Activated CD4-positive, CD25-positive, alpha-beta regulatory T cell treated with anti-CD3 and anti-CD28 coated beads, Interleukin-2, amount 50 U/mL, for 16 hours (primary cell): ENCODE measurements around the gene BDH1.

Experiments used
- DNase-seq: peaks from one replicate; pipeline ENCODE4 v3.0.0-alpha.2; 2020; ENCODE audit warnings: low read depth, low spot score

The BDH1 gene

DNA sequence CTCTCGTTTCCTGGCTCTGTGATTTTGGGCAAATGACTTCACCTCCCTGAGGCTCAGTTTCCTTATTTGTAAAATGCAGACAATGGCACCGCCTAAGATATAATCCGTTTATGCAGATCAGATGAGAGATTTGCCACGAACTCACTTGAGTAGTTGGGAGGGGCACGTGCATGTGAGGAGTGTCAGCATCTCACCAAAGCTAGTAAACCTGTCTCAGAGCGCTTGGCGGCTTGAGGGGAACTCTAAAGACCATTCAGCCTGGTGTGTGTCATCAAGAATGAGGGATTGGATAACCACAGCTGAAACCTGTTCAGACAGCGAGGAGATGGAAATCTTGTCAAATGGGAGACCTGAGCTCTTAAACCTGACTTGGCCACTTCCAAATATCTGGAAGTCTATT is 48.7 kb downstream of the BDH1 start:
- DNase-seq = no peak

DNA sequence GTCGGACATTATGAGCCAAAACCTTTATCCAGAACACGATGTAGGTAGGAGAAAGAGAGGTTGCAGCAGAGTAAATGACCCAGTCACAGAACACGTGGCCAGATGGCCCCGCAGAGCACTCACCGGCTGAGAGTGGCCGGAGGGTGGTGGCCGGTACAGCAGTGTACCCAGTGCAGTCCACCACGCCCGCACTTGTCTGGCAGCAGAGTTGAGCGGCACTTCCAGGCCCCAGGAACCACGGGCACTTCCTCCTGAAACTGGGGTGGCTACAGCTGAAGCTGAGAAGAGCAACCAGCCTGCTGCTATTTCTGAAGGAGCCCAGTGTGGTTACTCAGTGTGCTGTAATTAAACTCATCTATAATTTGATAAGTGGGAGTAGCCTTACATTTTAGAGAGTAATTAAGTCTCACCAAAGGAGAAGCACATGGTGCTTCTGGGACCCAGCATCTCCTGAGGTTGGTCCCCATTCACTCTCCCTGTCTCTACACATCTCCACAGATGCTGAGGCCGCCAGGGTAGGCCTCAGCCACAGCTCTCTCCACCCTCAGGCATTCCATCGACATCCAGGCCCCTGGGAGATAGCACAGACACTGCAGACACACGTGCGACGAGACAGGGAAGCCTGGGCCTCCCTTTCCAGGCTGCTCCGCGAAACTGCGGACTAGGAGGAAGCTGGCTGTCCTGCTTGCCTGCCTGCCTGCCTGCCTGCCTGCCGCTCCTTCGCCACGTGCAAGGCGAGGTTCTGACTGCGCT is 49.8 kb downstream of the BDH1 start:
- no peak for DNase-seq

DNA sequence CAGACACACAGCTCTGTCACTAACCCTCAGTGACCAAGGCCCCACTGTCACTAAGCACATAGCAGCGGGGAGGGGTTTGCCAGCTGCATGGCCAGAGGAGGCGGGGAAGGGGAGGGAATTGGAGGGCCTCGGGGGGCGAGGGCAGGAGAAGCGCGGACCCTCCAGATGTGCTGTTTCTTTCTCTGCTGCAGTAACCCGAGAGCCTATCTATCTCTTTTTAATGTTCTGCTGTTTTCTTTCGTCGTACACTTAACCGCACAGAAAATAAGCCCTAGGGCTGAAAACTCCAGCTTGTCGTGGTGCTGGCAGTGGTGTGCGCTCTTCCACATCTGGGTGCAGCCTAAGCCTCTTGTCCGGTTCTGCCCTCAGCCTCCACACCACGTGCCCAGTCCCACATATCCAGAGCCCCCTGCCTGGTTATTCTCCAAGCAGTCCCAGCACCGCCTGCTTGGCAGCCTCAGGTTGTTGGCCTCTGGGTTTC is 51.1 kb downstream of the BDH1 start:
- no peak for DNase-seq

DNA sequence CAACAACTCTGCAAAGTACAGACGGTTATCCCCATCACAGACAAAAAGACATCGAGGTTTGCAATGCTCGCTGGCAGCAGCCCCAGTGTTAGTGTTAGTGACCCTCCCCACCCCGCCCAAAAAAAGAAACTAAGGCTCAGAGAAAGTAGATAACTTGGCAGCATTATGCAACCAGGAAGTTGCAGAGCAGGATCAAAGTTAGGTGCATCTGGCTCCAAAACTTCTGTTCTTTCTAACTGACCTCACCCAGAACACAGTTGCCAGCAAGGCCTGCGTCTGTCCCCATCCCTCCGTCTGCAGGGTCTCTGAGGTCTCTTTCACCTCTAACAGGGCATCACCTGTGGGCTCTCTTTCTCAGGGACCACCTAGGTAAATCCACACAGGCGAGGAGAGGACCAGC is 51.5 kb downstream of the BDH1 start:
- no peak for DNase-seq

DNA sequence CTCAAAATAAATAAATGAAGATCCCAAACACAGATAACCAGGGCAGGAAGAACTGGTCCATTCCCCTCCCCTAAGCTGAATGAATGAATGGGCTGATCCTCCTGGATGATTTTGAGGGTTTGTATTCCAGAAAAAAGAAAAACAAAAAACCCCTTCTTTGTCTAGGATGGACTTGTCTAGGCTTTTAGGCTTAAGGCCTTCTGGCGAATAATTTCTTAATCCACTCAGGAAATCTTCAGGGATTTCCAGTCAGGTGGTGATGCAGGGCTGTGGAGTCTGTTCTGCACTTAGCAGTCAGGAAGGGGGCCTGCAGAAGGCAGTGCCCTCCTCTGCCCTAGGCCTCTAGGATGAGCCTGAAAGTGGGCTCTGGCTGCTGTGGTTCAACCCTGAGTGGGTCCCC is 52.1 kb downstream of the BDH1 start:
- no peak for DNase-seq

DNA sequence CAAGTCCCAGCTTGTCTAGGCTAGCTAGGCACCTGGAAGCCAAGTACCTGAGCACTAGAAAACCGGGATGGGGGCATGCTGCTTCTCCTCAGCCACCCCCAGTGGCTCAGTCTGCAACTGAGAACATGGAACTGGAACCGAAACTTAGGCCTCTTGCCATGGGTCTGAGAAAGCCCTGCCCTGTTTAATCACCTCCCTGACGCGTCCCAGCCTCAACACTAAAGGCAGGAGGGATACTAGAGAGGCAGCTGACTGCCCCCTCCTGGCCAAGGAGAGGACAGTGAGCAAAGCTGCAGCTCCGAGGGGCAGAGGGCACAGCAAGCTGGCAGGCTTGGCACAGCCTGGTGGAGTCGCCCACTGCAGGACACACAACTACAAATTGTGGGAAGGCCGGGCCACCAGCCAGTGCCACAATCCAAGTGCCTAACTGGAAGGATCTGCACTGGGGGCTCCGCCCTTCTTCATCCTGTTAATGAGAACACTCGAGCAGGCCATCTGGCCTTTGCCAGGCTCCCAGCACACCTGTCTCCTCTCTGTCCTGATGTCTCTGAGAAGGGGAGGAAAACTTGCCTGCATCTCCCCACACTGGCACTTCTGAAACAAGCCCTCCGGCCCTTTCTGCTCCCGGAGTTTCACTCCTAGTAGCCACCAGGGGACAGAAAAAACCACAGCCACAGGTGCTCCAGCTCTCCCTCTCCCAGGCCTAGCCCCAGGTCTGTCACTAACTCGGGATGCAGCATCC is 53.7 kb downstream of the BDH1 start:
- DNase-seq = no peak

DNA sequence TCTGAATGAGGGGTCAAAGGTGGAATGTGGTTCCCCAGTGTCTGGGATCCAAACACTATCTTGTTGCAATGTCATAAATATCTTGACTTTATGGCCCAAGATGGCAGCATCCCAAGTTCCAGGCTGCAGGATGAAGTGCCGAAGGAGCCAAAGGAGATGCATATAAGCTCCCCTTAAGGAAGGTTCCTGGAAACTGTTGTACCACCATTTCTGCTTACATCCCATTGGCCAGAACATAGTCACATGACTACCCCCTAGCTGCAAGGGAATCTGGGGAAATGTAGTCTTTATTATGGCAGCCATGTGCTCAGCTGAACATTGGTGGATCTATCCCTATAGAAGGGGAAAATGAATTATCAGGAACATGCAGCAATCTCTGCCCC is 54.3 kb downstream of the BDH1 start:
- DNase-seq = no peak

DNA sequence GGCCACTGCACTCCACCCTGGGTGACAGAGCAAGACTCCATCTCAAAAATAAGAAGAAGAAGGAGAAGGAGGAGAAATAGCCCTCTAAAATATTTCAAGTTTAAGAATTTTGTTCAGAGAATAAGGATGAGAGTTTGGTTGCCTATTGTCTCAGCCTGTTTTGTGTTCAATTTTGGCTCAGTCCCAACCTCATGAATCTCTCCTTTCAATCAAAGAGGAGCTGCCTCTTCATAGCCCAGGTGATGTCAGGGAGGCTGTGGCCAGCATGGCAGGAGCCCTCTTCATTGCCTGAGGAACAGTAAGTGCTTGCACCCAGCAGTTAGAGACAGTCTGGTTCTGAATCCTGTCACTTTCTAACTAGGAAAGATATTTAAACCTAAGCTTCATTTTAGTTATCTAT is 55.0 kb downstream of the BDH1 start:
- no peak for DNase-seq

DNA sequence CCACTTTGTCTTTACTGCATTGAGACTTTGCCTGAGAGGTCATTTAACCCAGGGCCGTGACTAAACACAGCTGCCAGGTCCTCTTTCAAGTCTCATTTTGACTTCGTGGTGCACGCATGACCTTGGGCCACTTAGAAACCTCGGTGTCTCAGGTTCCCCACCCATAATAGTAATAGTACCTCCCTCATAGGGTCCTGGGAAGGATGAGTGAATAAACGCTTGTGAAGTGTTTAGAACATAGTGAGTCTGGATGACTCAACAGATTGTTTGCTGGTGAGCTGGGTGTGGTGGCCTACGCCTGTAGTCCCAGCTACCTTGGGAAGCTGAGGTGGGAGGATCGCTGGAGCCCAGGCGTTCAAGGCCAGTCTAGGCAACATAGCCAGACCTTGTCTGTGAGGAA is 56.3 kb downstream of the BDH1 start:
- DNase-seq = no peak

DNA sequence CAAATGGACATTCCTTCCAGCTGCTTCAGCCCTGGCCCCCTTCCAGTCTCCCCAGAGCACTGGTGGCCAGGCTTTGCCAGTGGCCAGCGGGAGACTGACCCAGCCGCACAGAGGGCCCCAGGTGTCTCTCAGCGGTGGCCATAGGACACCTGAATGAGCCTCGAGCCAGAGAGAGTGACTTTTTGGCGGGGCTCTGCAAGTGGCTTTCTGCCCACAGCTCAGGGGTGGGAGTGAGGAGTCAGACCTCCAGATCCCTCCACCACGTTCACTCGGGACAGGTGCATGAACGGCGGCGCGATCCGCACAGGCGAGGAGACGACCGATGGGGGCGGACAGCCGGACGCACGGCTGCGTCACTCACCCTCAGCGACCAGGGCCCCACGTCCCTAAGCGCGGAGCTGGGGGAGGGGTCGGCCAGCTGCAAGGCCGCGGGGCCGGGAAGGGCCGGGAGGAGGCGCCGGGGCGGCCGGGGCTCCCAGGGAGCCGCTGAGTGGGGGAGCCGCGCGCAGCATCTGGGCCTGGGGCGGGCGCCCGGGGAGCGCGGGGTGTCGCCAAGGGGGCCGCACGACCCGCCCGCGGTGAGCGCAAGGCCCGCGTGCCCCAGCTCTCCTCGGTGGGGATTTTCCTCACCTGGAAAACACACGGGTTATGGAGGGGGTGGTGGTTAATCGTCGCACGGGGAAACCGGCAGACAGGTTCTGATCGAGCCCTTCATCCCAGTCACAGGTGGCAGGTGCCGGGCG is 57.1 kb downstream of the BDH1 start:
- DNase-seq = no peak

DNA sequence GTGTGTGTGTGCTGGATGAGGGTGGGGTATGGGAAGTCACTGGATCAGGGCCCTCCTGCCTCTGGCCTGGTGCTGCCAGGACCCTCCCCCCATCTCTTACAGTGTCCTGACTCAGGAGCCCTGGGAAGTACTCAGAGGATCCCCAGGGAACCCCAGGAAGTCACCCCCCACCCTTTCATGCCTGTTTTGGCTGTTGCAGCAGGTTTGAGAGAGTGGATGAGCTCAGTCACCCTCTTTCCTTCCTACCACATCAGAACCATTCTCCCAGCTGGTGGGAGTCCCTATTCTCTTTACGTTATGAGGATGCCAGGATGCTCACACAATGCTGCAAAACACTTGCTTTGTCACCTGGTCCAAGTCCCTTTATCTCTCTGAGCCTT is 59.0 kb downstream of the BDH1 start:
- DNase-seq = no peak

DNA sequence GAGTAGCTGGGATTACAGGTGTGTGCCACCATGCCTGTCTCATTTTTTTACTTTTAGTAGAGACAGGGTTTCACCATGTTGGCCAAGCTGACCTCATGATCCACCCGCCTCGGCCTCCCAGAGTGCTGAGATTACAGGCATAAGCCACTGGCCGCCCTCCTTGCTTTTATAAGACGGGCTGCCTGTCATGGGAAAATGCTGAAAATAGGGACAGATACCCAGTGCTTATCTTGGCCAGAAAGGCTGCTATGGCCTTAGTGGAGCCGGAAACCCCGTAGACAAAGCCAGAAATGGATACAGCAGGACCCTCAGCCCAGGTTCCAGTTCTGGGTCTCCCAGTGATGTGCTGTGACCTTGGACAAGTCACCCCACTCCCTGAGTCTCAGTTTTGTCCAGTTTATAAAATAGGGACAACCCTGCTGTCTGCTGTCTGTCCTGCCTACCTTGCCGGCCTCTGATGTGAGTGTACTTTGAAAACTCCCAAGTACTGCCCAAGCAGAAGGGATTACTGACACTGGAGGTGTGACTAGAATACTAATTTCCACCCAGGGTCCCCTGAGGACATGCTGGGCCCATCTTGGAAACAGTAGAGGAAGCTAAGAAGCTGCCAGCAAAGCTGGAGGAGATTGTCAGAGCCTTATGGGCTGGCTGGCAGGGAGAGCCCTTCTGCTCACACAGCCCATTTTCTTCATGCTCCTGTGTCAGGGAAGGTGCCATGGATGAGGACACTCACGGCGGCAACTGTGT is 59.6 kb downstream of the BDH1 start:
- DNase-seq = no peak

DNA sequence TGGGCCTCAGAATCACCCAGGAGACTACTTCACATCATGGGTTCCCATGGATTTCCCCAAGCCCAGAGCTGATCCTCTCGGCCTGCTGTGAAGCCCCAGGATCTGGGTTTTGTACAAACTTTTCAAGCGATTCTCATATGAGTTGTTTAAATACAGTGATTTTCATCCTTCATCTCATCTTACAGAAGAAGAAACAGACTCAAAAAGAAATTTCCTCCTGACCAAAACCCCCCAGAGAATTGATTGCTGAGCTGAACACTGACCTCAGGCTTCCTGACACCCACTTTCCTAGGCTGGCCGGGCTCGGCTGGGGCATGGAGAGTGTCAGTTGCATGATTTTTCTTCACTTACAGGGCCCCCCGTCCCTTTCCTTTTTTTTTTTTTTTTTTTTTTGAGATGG is 60.3 kb downstream of the BDH1 start:
- no peak for DNase-seq

DNA sequence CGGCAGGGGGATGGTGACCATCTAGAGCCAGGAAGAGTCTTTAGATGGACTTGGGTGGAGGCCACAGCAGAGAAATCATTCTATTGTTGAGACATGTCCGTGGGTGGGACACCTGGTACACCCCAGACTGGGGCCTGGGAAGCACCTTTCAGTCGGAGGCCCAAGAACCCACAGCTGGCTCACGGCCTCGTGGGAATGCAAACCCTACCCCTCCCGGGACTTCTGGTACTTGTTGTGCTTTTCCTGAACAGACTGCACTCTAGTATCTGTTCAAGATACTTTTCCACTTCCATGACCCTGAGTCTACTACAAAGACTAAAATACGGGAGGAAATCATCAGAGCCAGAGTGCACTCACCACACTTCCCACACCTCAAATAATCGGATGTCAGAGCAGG is 60.7 kb downstream of the BDH1 start:
- no peak for DNase-seq

DNA sequence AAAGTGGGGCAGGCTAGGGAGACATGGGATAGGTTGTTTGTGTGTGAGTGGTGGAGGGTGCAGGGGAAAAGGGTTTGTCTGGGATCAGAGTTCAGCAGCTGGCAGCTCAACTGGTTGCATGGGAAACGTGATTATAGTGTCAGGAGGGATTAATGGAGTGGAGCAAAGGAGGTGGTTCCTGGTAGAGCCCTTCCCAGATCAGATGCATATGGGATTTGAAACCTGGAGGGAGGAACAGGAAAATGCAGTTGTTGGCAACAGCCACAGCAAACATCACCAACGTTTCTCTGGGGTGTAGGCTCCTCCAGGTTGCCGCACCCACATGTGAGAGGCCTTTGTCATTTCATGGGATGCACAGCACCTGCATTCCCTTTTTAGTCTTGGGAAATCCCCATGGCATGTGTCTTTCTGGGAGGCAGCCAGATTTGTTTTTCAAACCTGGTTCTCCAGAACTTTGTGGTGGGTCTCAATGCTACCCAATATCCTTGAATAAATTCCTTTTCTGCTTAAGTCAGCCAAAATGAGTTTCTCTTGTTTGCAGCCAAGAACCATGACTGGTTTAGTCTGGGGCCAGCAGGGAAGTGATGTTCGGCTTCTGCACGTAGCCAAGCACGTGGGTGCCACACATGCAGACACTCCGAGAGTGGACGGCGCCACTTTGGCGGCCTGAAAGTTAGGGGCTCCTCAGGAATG is 61.3 kb downstream of the BDH1 start:
- no peak for DNase-seq

DNA sequence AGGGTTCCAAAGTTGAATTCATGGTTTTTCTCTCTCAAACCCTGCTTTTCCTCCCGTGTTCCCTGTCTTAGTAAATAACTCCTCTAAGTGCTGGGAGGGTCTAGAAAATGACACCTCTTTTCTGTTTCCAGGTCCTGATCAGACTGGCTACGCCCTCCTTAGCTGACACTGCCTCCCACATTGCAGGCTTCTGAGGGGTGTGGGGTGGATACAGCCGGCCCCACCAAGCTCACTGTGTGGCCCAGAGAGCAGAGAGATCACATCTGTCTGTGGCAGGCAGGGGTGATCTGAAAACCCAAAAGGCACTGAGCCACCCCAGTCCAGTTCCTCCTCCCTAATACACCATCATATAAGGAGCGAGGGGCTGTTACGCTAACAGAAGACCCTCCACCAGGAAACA is 62.7 kb downstream of the BDH1 start:
- no peak for DNase-seq

DNA sequence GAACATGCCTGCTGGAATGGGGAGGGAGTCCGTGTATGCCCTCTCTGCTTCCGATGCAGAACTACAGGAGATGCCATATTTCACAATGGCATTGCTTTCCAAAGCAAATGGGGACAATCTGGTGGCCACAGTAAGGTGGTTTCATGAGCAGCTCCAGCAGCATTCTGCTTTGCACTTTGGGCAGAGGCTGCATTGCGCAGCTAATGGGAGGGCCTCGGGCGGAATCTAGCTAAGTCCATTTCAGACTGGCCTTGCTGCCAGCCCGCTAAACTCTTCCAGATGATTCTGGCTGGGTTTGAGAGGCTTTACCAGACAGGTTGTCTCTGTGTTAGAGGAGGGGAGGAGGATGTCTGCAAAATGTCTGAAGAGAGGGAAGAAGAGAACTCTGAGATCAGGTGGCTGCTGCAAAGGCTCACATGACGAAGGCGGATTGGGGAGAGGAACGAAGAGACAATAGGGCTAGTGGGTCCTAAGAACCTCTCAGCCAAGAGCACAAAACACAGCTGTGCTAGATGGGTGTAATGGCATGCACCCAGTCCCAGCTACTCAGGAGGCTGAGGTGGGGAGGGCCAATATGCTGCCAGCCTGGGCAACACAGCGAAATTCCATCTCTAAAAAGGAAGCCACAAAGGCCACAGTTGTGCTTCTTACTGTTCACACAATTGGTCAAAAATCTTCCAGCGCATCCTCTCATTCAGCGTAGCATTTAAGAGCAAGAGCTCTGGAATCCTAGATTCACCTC is 63.7 kb downstream of the BDH1 start:
- DNase-seq = no peak

DNA sequence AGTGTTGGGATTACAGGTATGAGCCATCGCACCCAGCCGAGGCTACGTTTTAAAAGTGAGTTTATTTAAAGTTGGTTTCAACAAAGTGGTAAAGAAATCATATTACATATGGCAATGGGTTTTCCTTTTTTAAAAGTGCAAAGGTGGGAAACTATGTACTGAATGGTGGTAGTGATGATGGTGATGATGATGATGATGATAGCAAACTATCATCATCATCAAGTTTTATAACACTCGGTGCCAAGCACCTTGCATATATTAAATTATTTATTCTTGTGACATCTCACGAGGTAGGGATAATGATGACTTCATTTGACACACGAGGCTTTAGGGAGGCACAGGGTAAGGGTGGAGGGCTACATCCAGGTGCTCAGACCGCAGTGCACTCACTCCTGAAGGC is 64.3 kb downstream of the BDH1 start:
- DNase-seq = no peak

DNA sequence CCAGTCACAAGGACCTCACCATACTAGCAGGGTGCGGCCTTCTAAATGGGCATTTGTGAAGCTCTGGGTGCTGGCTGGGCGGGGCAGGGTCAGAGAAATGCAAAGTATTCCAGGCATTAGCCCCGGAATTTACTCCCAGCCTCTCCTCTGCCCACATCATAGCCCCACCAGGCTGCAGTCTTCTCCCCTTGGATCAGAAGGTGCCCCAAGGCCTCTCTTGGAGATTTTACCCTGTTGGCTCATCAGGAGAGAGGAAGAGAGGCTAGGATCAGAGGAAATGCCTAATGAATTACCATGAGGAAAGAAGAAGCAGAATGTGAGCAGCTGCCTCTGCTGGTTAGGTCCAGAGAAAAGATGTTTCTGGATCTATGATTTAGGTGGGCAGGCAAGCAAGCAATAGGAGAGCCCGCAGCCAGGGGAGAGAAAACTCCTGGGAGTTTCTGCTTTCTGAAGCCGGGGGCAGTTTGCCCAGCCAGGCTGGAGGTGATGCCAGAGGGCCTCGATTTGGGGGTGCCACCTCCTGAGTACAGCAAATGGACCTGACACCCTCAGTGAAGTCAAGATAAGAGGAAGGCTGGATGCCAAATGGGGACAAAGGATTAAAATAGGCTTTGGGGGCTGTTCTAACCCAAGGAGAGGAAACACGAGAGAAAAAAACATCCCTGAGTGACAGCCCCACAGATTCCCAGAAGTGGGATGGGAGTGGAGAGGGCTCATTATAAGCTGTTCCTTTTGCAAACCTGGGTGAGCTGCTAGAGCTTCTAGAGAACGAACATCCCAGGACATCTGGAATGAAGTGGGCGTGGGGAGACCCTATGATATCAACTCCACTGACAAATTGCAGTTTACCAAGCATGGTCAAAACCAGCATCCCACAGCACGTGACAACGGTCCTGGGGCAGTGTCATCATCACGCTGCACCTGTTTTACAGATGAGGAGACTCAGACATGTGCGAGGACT is 65.4 kb downstream of the BDH1 start:
- DNase-seq = no peak
